GM23248 (cell line): ENCODE data around the gene ANKRD62.

Source experiments
- EZH2 ChIP-seq: fragments of 200-600 bp; sonication (generic); IDR thresholded peaks from 2 replicates; pipeline ENCODE4 v1.6.1; 2018; ENCODE audit warnings: antibody characterized with exemption, mild to moderate bottlenecking; ENCODE audit not compliant: insufficient read depth, poor library complexity, severe bottlenecking
- EZH2phosphoT487 ChIP-seq: fragments of 200-600 bp; sonication (generic); IDR thresholded peaks from 2 replicates; pipeline ENCODE4 v1.6.1; 2018; ENCODE audit warnings: antibody characterized with exemption, moderate library complexity, mild to moderate bottlenecking, low read depth; ENCODE audit not compliant: insufficient read depth

DNA sequence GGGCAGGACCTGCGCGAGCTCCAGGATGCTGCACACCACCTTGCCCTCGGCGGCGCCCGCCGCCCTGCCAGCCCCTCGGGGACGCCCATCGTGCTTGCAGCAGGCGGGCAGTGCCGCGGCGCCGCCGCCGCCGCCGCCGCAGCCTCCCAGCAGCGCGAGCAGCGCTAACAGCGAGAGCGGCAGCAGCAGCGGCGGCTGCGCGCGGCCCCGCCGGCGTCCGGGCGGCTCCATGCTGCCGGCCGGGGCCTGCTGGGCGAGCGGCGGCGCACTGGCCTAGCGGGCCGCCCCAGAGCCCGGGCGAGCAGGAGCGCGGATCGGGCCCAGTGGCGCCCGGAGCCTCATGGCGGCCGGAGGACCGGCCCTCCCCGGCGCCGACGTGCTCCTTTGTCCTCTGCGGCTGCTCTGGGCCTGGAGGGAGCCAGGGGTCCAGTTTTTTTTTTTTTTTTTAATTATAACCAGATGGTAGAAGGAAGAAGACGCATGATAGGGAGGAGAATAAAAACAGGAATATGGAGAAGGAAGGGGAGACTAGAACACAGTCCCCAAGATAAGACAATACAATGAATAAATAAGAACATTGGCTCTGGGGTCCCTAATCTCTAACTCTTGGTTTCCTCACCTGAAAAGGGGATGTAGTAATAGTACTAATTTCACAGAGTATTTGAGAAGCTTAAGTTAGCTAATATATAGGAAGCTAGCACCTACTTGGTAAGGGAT is 17.1 kb upstream of the ANKRD62 start:
- TF ChIP-seq EZH2 (no peak), EZH2phosphoT487 (no peak)
